HG03571 (cell line): ENCODE data around the gene RUNX2.

Experiments
- ATAC-seq: cut with Tn5 transposase; IDR thresholded peaks from one replicate; pipeline ENCODE4 v1.9.1; 2021; ENCODE audit not compliant: unreplicated experiment

The RUNX2 gene

DNA sequence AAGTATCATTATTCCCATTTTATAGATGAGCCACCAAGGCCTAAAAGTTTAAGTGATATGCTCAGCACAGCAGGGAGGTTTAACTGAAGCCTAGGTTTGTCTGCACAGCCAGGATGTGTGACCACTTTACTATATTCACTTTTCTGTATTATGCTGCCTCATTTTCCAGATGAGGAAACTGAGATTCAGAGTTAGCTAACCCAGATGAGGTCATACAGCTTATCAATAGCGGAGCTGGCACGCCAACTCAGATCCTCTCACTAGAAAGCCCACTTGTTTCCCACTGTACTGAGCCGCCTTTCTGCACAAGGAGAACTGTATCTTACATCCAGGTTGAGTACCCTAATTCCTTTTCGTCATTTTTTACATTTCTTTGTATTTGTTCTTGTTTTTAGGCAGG, 181.3 kb downstream of the RUNX2 start:
- no peak for ATAC-seq

DNA sequence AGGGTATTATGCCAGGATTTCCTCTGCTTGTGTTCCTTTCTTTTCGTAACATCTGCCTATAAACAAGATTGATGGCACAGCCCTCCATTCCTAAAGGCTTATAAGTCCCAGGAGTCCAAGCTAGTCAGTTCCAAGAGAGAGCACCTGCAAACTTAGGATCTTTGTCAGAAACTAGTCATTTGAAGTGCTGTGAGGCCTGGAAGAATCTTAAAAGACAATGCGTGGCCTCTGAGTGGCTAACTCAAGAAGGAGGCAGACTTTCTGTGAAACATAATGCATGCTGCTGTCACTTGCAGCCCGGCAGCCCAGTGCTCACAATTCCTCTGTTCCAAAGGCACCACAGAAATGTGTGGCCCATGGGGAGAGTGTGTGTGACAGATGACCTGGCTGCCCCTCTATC, 184.6 kb downstream of the RUNX2 start:
- no peak for ATAC-seq

DNA sequence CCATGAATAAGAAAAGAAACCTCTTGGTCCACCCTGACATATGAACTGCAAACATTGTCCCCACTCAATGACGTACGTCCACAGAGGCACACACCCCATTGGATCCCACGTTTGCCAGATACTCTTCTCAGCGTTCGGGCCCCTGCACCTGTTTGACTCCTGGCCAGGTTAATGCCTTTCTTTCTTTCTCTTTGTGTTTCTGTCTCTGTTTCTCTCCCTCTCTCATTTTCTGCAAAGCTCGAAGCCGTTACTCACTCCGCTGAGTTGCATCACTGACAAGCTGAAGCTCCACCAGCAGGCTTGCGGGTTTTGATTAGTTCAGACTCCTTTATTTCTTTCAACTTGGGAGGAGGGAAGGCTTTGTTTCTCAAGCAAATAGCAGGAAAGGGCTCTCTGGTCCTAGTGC, 185.1 kb downstream of the RUNX2 start:
- no peak for ATAC-seq

DNA sequence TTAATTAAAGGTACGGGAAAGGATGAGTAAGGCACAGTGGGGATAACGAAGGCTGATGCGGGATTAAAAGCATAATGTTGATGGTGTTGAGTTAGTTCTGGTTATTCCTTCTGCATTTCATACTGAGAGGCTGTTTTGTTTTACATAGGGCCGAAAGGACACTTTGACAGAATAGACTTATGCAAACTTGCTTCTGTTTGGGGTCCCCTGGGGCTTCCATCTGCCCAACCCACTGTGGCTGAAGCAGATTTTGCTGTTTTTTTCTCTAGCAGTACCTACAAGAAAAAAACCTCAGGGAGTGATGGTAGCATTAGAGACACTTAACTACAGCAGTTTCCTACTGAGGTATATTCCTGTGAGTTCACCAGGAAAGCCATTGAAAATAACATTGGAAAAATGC, 185.7 kb downstream of the RUNX2 start:
- ATAC-seq: no peak

DNA sequence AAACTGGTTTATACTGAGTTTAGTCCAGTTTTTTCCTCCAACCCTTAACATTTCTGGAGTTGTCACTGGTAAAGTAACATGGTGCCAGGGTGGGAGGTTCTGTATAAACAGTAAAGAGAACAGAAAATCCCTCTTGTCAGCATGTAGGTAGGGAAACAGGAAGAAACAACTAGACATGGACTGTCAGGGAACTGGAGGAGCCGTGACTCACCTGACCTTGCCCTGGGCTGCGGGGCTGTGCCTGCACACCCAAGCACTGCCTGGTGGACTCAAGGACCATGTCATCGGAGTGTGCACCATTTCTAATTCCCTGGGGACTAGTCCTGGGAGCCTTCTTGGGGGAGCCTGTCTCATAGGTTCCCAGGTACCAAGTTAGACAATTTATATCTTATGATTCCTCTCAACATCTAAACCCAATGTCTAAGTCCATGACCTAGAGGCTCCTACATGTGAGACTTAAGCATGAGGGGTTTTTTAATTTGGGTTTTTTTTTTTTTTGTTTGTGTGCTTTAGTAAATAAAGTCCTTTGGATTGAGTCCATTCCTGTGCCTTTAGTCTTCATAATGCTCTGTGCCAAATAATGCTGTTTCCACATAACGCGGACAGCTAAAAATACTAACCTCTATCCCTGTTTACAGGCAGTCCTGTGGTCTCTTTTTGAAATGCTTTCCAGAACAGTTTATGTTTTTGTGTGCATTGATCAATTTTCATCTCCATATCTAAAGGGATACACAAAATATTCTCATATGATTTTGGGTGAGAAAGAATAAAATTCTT, 186.5 kb downstream of the RUNX2 start:
- no peak for ATAC-seq

DNA sequence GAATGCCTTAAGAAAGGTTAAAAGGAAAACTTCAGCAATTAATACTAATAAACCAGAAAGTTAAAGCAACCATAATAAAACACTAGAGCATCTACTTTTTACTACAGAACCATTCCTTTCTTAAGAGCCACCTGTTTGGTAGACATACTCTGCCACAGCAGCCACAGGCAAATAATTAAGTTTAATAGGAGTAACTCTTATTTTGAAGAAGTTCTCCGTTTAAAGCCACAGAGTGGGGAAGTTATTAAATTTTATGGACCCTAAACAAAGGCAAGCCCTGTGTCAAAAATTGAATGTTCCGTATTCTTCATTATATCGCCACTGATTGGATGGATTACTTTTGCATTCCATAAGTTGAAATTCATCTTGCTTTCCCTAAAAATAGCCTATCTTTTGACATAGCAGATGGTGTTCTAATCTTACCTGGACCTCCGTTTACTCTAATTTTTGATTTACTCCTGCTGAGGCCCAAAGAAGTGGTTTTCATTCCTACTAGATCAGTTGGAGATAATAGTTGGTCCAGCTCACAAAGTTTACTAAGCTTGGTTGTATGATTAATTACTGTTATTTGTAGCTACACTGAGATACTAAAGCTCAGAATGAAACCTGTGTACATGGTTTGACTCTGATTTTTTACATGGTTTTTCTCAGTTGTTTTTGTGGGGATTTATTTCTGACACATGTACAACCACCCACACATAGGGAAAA, 190.0 kb downstream of the RUNX2 start:
- no peak for ATAC-seq

DNA sequence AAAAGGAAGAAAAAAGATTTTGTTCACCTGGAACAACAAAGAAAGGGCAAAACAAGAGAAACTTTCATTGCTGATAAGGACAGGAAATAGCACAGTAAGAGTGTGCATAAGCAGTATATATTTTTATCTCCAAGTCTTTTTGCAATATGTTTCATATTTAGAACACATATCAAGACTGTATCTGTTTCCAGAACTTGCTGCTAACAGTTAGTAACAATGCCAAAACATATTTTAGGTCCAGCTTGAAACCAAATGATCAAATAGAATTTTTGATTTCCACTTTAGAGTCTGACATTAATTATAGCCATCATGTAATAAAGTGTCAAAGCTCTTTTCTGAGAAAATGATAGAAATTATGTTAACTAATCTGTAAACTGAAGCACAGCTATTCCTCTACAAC, 193.1 kb downstream of the RUNX2 start:
- no peak for ATAC-seq

DNA sequence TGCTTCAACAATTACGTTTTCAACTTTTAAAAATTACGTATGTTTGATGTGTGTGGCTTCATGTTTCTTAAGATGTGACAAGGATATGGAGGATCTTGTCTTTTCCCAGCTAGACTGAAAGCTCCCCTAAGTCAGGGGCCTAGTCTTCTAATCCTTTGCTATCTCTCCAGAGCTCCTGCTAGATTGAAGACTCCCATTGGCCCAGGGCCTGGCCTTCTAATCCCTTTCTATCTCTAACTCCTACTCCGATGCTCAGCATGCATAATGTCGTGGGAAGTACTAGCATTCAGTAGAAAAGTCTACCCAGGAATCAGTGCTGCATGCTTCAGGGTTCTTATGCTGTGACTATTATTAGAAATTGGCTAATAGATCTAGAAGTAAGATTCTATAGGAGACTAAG, 194.4 kb downstream of the RUNX2 start:
- ATAC-seq: no peak

DNA sequence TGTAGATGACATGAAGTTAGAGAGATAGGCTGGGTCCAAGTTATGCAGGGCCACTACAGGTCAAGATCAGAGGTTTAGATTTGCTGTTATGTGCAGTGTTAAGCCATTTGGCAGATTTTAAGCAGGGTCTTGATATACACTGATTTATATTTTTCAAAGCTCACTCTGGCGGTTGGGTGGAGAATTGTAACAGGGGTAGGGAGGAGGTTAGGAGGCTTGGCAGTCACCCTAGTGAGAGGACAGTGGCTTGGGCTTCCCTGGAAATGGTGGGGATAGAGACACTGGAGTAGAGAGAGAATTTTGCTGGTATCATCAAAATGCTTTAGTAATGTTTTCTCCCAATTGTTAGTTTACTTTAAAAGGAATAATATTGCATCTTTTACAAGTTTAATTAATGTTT, 199.1 kb downstream of the RUNX2 start:
- ATAC-seq: no peak

DNA sequence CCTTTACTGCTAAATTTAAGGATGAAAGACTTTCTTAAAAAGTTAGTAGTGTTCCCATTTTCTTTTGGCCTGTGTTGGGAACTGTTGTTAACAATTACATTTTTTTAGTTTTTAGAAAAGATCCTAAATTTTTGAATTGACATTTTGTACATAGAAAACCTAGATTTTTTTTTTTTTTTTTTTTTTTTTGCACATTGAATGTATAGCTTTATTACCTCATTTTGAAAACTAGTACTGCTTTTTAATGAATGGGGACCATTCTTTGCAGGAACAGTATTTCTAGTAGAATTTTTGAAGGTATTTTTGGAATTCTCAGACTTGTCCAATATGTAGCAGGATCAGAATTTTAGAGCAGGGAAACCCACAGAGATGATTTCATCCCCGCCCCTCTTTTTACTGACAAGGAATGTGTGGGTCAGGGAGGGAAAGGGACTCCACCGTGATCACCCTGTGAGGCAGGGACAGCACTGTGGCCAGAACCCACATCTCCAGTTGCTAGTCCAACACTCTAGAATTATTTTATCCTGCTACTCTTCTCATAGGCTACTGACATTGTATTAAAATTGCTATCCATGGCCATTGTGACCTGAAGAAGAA, 204.0 kb downstream of the RUNX2 start:
- ATAC-seq: no peak

DNA sequence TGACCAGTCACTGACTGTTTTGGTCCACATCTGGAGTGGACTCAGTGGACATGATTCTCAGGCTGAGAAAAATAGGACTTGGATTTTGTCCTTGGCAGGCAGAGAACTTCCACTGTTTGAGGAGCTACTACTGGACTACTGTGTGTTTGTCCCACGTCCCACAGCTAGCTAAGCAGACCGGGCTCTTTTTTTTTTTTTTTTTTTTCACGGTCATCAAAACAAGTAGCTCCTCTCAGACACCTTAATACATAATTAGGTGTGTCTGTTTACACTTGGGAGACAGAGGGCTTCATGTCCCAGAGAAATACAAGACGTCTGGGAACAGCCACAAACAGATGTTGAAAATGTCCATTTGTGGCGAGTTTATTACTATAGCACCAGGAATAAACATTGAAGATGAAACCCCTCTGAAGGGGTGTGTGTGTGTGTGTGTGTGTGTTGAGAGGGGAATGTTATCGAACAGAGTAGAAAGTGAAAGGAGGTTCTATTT, 204.6 kb downstream of the RUNX2 start:
- ATAC-seq: no peak

DNA sequence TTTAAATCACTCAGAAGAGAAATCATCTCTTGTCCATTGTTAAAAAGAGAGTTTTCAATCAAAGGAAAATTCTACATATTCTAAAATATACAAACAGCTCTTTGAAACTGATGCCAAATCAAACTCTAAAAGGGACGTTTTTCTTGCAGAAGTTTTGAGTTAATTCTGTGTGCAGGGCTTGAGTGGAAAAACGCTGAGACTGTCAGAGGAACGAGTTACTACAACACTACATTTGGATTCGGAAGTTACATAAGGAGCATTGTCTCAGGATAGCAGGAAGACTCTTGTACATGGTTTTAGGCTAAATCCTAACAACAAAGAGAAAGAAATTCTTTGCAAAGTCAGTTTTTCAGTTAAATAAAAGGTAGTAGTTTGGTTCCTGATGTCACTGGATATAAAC, 205.3 kb downstream of the RUNX2 start:
- ATAC-seq: no peak

DNA sequence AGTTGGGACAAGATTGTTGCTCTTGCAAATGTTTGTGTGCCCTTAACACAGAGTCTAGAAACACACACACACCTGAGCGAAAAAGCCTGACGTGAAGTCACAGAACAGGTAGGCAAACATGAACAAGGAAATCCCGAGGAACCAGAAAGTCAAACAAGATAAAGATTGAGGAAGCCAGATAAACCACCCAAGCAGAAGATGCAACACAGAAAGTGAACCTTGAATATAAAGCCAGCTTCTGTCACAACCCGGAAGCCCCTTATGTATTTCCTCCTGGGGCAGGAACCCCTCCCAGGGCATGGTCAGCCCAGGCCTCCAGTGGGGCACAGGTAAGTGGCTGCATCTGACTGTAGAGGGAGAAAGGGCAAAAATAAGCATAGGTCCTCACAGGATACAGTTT, 207.8 kb downstream of the RUNX2 start:
- no peak for ATAC-seq

DNA sequence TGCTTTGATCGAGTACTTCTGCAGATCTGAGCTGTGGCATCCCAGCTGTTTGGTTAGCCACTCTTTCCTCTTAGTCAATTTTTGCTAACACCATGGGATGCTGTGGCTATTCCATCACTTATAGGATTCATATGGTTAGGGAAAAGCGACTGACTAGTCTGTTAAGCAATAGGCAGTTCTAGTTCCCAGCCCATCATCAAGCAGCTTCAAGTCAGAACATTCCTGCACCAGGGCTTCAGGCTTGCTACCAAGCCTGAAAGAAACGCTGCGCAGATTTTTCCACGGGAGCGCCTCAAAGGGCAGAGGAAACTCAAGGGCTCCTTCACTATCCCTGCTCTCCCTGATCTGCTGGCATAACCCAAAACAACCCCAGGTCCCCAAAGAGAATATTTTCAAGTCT, 209.4 kb downstream of the RUNX2 start:
- ATAC-seq: no peak

DNA sequence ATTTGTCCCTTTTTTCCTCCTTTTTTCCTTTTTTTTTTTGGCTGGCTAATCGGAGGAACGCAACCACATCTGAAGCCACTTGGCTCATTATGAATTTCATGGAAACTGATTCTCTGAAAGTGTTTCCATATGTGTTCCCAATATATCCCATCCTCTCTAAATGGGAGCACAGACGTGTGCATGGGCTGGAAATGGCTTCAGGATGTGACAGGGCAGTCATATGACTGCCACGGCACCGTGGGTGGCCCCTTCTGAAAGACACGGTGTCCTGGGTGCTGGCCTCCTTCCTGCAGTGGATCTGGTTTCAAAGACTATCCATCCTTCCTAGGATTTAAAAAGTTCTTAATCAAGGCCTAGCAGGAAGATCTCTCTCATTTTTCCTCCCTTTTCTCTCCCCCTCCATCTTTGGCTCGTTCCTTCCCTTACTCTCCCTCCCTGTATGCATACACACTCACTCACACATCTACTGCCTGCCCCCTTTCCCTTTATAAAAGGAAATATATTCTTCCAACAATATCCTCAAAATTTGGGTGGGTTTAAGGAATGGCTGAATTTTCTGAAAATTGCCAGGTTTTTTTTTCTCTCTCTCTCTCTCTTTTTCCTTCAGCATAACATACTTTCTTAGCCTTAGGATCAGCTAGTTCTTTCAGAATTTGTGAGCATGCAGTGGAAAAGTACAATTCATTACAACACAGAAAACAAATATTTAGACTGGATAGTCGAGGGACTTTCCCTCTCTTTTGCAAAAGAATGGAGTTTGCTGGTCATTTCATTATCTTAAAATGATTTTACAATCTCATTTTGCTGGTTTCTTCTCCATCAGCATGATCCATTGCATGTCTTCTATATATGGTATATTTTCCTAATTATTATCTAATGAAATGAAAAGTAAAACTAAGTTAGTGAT, 210.8 kb downstream of the RUNX2 start:
- no peak for ATAC-seq

DNA sequence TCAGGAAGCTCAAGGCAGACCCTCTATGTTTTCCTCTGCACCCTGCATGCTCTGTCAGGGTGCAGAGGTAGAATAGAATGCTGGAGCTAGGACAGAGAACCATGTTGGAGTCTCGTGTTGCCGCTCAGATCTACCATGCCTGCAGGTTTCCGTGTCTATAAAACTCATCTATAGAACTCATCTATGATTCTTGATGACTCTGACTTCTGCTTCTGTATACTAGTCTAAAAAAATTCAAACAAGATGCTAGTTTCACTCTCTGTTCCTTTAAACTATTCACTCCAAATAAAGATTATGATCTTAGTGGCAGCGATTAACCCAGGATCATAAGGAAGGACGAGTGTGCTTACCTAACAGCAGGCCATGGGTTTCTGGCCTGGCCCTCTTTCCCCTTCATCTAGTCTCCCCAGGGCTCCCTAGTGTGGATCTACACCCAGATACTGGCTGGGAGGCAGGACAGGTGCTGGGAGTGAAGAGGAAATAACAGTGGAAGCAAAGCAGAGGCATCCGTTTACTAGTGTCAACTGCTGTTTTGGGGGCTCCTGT, 212.3 kb downstream of the RUNX2 start:
- ATAC-seq: no peak

DNA sequence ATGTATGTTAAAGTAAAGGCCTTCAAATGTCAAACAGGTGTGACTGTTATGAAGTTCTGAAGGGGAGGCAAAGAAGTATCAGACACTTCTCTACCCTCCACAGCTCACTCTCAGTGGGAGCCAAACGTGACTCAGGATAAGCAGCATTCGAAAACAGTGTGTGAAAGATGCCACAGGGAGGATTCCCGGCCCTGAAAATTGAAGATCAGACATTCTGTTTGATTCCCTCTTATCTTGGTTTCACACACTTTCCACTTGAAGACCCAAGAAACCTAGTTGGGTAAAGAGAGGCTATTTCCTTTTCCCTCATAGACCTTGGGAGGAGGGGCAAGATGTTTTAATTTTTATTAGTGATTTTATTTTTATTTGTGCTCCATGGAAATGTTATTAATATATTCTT, 213.8 kb downstream of the RUNX2 start:
- ATAC-seq: no peak

DNA sequence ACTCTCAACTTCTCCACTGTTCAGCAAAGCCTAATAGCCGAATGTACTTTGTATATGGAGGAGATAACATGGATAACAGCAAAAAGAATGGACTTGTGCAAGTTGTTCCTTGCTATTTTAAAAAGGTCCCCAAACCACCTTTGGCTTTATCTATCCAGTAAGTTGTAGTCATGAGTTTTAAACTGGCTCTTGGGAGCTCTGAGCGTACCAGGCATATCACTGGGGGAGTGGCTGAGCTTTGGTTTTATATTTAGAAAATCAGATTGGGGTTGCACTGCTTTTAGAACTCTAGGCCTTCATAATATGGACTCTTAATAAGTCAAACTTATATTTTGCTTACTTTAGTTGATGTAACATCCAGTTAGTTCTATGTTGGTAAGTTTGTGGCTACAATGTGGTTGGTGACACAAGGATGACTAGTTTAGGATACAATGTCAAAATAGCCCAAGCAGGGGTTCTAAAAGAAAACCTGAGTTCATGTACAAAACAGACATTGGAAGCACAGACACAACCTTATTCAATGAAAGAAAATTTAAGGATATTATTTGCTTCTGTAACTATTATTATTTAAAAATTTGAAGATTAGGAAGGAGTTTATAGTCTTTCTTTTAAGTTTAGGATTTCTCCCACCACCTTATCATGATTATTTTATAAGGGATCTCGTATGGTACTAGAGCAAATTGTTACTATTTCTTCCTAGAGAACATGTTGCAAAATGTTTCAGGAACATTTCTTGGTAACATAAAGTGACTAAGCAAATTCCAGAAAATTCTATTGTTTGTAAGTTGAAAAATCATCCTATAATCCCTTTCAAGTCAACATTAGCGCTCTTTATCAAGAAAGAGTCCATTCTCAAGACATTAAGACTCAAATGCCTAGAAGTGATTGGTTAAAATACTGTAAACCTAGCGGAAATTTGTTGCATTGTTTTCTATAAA, 215.4 kb downstream of the RUNX2 start:
- ATAC-seq: no peak

DNA sequence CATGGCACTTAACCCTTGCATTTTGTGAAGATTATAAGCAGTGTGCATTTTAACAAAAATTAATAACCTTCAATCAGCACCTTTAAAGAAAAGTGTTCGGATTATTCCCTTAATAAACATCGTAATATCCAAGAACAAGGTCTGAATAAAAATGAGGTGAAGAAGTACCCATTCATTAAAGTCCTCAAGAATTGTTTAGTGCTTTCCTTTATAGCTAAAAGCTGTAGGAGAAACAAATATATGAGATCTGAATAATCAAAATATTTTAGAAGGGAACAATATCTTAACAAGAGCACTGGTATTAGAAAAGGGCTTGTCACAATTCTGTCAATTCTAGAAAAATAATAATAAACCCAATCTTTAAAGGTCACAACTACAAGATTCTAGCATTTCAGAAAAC, 217.3 kb downstream of the RUNX2 start:
- no peak for ATAC-seq
